HG02798 (cell line): ENCODE measurements around the gene RPL29.
A peak's percentile ranks its signal among the peaks of the same experiment; 100 is the strongest.

Source experiments
- ATAC-seq: cut with Tn5 transposase; IDR thresholded peaks from one replicate; pipeline ENCODE4 v1.9.1; 2021; ENCODE audit warnings: mild to moderate bottlenecking; ENCODE audit not compliant: unreplicated experiment, poor library complexity

RPL29 gene

GRCh38 chr3:52028572-52028971 is 32.9 kb upstream of the RPL29 start:
- ATAC-seq: no peak

- no peak for ATAC-seq
Measured at GRCh38 chr3:52026041-52026440, 30.3 kb upstream of the RPL29 start.

GRCh38 chr3:52025453-52025852 is 29.8 kb upstream of the RPL29 start:
- ATAC-seq: no peak

GRCh38 chr3:52024765-52025452 is 29.2 kb upstream of the RPL29 start:
- no peak for ATAC-seq

GRCh38 chr3:52023860-52024764 is 28.4 kb upstream of the RPL29 start:
- peak; percentile 59 for ATAC-seq

GRCh38 chr3:52023101-52023770 is 27.5 kb upstream of the RPL29 start:
- ATAC-seq: no peak

GRCh38 chr3:52022323-52023100 is 26.8 kb upstream of the RPL29 start:
- no peak for ATAC-seq

- no peak for ATAC-seq
Measured at GRCh38 chr3:52021489-52022268, 26.0 kb upstream of the RPL29 start.

- no peak for ATAC-seq
Measured at GRCh38 chr3:52020796-52021195, 25.1 kb upstream of the RPL29 start.

GRCh38 chr3:52019352-52020080 is 23.8 kb upstream of the RPL29 start:
- ATAC-seq: no peak

- ATAC-seq: no peak
Measured at GRCh38 chr3:52018319-52019000, 22.8 kb upstream of the RPL29 start.

GRCh38 chr3:52017586-52017985 is 21.9 kb upstream of the RPL29 start:
- ATAC-seq: no peak

GRCh38 chr3:52015438-52016228 is 19.9 kb upstream of the RPL29 start:
- no peak for ATAC-seq

GRCh38 chr3:52014613-52015012 is 18.9 kb upstream of the RPL29 start:
- ATAC-seq: no peak

GRCh38 chr3:52013802-52014598 is 18.3 kb upstream of the RPL29 start:
- ATAC-seq: no peak

- ATAC-seq: no peak
Measured at GRCh38 chr3:52012699-52013098, 17.0 kb upstream of the RPL29 start.

GRCh38 chr3:52010431-52010830 is 14.7 kb upstream of the RPL29 start:
- no peak for ATAC-seq
